WTC11 (cell line): ENCODE data around the gene RHCG. TPM values are rescaled to one million over a fixed set of nuclear protein-coding genes. Genes with fewer than 3 reads are reported as not detected.
A peak's percentile ranks its signal among the peaks of the same experiment; 100 is the strongest.

ENCODE experiments used
- ATAC-seq: fragments of 200-7000 bp; cut with Tn5 transposase; 2 replicates; pipeline ENCODE4 v1.10.0; 2021; ENCODE audit warnings: mild to moderate bottlenecking, moderate library complexity
- CTCF ChIA-PET: fragments of 300-600 bp; sonication (Branson Sonifier 250); formaldehyde crosslinking; loops from one replicate; lab custom pipeline; 2021; ENCODE audit warnings: antibody characterized with exemption; lab: Charles Lee
- POLR2A ChIA-PET: fragments of 350-600 bp; sonication (Branson Sonifier 250); formaldehyde crosslinking; loops from one replicate; lab custom pipeline; 2021; ENCODE audit warnings: antibody characterized with exemption; lab: Charles Lee
- DNase-seq: peaks from one replicate; pipeline ENCODE4 v3.0.0; 2021; ENCODE audit warnings: low spot score
- H3K27ac Mint-ChIP-seq: 2 replicates; pipeline ENCODE4 v1.8.0; 2021; ENCODE audit warnings: mixed read lengths
- H3K27me3 Mint-ChIP-seq: 2 replicates; pipeline ENCODE4 v1.8.0; 2021; ENCODE audit warnings: low read depth, mild to moderate bottlenecking, moderate library complexity, mixed read lengths
- H3K36me3 Mint-ChIP-seq: 2 replicates; pipeline ENCODE4 v1.8.0; 2021; ENCODE audit warnings: mixed read lengths
- H3K4me1 Mint-ChIP-seq: 2 replicates; pipeline ENCODE4 v1.8.0; 2022; ENCODE audit warnings: mixed read lengths
- H3K4me3 Mint-ChIP-seq: 2 replicates; pipeline ENCODE4 v1.8.0; 2021; ENCODE audit warnings: mild to moderate bottlenecking, moderate library complexity, mixed read lengths
- H3K9me3 Mint-ChIP-seq: 2 replicates; pipeline ENCODE4 v1.8.0; 2021; ENCODE audit warnings: mixed read lengths
- ATF3 ChIP-seq: sonication (generic); formaldehyde crosslinking; conservative IDR thresholded peaks from 2 replicates; pipeline ENCODE4 v1.8.1; 2022; ENCODE audit warnings: mild to moderate bottlenecking, missing genetic modification reagents
- CBFB ChIP-seq: sonication (generic); formaldehyde crosslinking; IDR thresholded peaks from 2 replicates; pipeline ENCODE4 v1.8.1; 2022; ENCODE audit warnings: mild to moderate bottlenecking, low read depth, missing genetic modification reagents
- GABPB1 ChIP-seq: sonication (generic); formaldehyde crosslinking; IDR thresholded peaks from 2 replicates; pipeline ENCODE4 v1.8.1; 2023; ENCODE audit warnings: mild to moderate bottlenecking, missing genetic modification reagents
- GRHL2 ChIP-seq: fragments of 250-450 bp; sonication (Bioruptor Pico); IDR thresholded peaks from 2 replicates; pipeline ENCODE4 v1.8.0; 2022; ENCODE audit warnings: mild to moderate bottlenecking, moderate library complexity; ENCODE audit not compliant: insufficient replicate concordance, severe bottlenecking
- GTF2I ChIP-seq: fragments of 250-450 bp; sonication (Bioruptor Pico); conservative IDR thresholded peaks from 2 replicates; pipeline ENCODE4 v1.4.0; 2021; ENCODE audit warnings: mild to moderate bottlenecking
- MYBL2 ChIP-seq: sonication (generic); formaldehyde crosslinking; IDR thresholded peaks from 2 replicates; pipeline ENCODE4 v1.8.1; 2023; ENCODE audit warnings: mild to moderate bottlenecking, moderate library complexity, missing genetic modification reagents
- NFYB ChIP-seq: sonication (generic); formaldehyde crosslinking; conservative IDR thresholded peaks from 2 replicates; pipeline ENCODE4 v1.8.0; 2022; ENCODE audit warnings: low read depth, missing genetic modification reagents
- NR3C1 ChIP-seq: sonication (generic); formaldehyde crosslinking; conservative IDR thresholded peaks from 2 replicates; pipeline ENCODE4 v1.8.1; 2023; ENCODE audit warnings: low read depth, mild to moderate bottlenecking, missing genetic modification reagents
- PREB ChIP-seq: sonication (generic); formaldehyde crosslinking; IDR thresholded peaks from 2 replicates; pipeline ENCODE4 v1.8.1; 2022; ENCODE audit warnings: mild to moderate bottlenecking, missing genetic modification reagents, moderate library complexity, borderline replicate concordance
- SMAD4 ChIP-seq: sonication (generic); formaldehyde crosslinking; IDR thresholded peaks from 2 replicates; pipeline ENCODE4 v1.8.0; 2022; ENCODE audit warnings: mild to moderate bottlenecking, missing genetic modification reagents
- SP1 ChIP-seq: sonication (generic); formaldehyde crosslinking; conservative IDR thresholded peaks from 2 replicates; pipeline ENCODE4 v1.8.1; 2022; ENCODE audit warnings: missing genetic modification reagents
- TCF7 ChIP-seq: sonication (generic); formaldehyde crosslinking; IDR thresholded peaks from 2 replicates; pipeline ENCODE4 v1.8.0; 2022; ENCODE audit warnings: mild to moderate bottlenecking, low read depth, missing genetic modification reagents, moderate library complexity
- TEAD1 ChIP-seq: sonication (generic); formaldehyde crosslinking; IDR thresholded peaks from 2 replicates; pipeline ENCODE4 v1.8.0; 2022; ENCODE audit warnings: mild to moderate bottlenecking, missing genetic modification reagents
- TEAD4 ChIP-seq: sonication (generic); formaldehyde crosslinking; IDR thresholded peaks from 2 replicates; pipeline ENCODE4 v1.8.0; 2022; ENCODE audit warnings: mild to moderate bottlenecking, missing genetic modification reagents
- USF2 ChIP-seq: sonication (generic); formaldehyde crosslinking; IDR thresholded peaks from 2 replicates; pipeline ENCODE4 v1.8.1; 2023; ENCODE audit warnings: mild to moderate bottlenecking, missing genetic modification reagents, moderate library complexity
- ZBTB21 ChIP-seq: sonication (generic); formaldehyde crosslinking; IDR thresholded peaks from 2 replicates; pipeline ENCODE4 v1.8.1; 2023; ENCODE audit warnings: mild to moderate bottlenecking, missing genetic modification reagents, borderline replicate concordance
- ZNF138 ChIP-seq: sonication (generic); formaldehyde crosslinking; conservative IDR thresholded peaks from 2 replicates; pipeline ENCODE4 v1.8.1; 2022; ENCODE audit warnings: mild to moderate bottlenecking, moderate library complexity, missing genetic modification reagents
- ZNF396 ChIP-seq: fragments of 250-450 bp; sonication (Bioruptor Pico); IDR thresholded peaks from 2 replicates; pipeline ENCODE4 v1.8.0; 2021; ENCODE audit warnings: mild to moderate bottlenecking, moderate library complexity, borderline replicate concordance
- ZNF416 ChIP-seq: fragments of 250-450 bp; sonication (Bioruptor Pico); IDR thresholded peaks from 2 replicates; pipeline ENCODE4 v1.9.0; 2021; ENCODE audit warnings: mild to moderate bottlenecking, inconsistent platforms
- total RNA-seq: library from RNA; stranded (reverse); gene quantifications from 3 replicates; pipeline ENCODE4 v1.2.3, GENCODE V29; 2021
- TF ChIP-seq, protein P1 (sequence below): fragments of 200-600 bp; IDR thresholded peaks from 2 replicates; pipeline ENCODE4 v1.8.0; 2022; ENCODE audit warnings: antibody characterized with exemption
- TF ChIP-seq, protein P2 (sequence below): sonication (generic); formaldehyde crosslinking; conservative IDR thresholded peaks from 2 replicates; pipeline ENCODE4 v1.8.1; 2023; ENCODE audit warnings: mild to moderate bottlenecking, low read depth, missing genetic modification reagents, moderate library complexity

RHCG gene
- total RNA-seq, 1 experiment from 2014 or later: 0.31 TPM

GRCh38 chr15:89463113-89463512, 33.3 kb downstream of the RHCG start:
- DNase-seq (no peak), ATAC-seq (no peak)
- H3K27ac Mint-ChIP-seq: no peak overlapping the region
- ChIA-PET CTCF (interaction anchor here (0.6 to 5.6 kb wide), 2 partner anchors 19 to 66 kb away, joined by 3 to 36 read pairs; no protein-coding TSS in a partner anchor), POLR2A (no interaction called here)
- no peak for TF ChIP-seq SMAD4 (CRISPR knock-in tag)
- TF ChIP-seq TCF7 (CRISPR knock-in tag): no peak
- TF ChIP-seq GRHL2 (CRISPR knock-in tag): no peak
- TF ChIP-seq ZNF138 (CRISPR knock-in tag): no peak
- no peak for TF ChIP-seq ZNF416 (CRISPR knock-in tag)
- TF ChIP-seq GTF2I (CRISPR knock-in tag): no peak
- no peak for TF ChIP-seq ATF3 (CRISPR knock-in tag)
- TF ChIP-seq NR3C1: no peak
- TF ChIP-seq CBFB (CRISPR knock-in tag): no peak
- no peak for TF ChIP-seq TEAD4 (CRISPR knock-in tag)
- TF ChIP-seq USF2 (CRISPR knock-in tag): no peak
- no peak for TF ChIP-seq SP1
- peaks cover 50% of the 10 kb centered on the region for H3K27me3 Mint-ChIP-seq
- H3K4me1 Mint-ChIP-seq: peaks cover 23% of the 10 kb centered on the region
- H3K36me3 Mint-ChIP-seq: no peaks in the 10 kb centered on the region
- peaks cover 8% of the 10 kb centered on the region for H3K9me3 Mint-ChIP-seq
- H3K4me3 Mint-ChIP-seq: no peak overlapping the region

- ChIA-PET POLR2A (no interaction called here), CTCF (interaction anchor here (1.3 to 5.6 kb wide), 2 partner anchors 11 to 18 kb away, joined by 6 to 36 read pairs; no protein-coding TSS in a partner anchor)
- ATAC-seq: peak; percentile 80
These were observed 34.0 kb downstream of the RHCG start for GRCh38 chr15:89462198-89462912.

GRCh38 chr15:89461386-89461785, 35.0 kb downstream of the RHCG start:
- CTCF ChIA-PET: interaction anchor here (1.3 to 5.6 kb wide), 2 partner anchors 12 to 17 kb away, joined by 6 to 36 read pairs; no protein-coding TSS in a partner anchor
- no peak for DNase-seq
- POLR2A ChIA-PET: no interaction called here
- ATAC-seq: no peak
- Mint-ChIP-seq H3K27ac (no peak overlapping the region), H3K4me1 (peaks cover 18% of the 10 kb centered on the region), H3K4me3 (no peak overlapping the region), H3K27me3 (peaks cover 66% of the 10 kb centered on the region), H3K9me3 (peaks cover 17% of the 10 kb centered on the region), H3K36me3 (peaks cover 3% of the 10 kb centered on the region; the same call in 1 of the 2 replicates)
- TF ChIP-seq, protein P1, sequence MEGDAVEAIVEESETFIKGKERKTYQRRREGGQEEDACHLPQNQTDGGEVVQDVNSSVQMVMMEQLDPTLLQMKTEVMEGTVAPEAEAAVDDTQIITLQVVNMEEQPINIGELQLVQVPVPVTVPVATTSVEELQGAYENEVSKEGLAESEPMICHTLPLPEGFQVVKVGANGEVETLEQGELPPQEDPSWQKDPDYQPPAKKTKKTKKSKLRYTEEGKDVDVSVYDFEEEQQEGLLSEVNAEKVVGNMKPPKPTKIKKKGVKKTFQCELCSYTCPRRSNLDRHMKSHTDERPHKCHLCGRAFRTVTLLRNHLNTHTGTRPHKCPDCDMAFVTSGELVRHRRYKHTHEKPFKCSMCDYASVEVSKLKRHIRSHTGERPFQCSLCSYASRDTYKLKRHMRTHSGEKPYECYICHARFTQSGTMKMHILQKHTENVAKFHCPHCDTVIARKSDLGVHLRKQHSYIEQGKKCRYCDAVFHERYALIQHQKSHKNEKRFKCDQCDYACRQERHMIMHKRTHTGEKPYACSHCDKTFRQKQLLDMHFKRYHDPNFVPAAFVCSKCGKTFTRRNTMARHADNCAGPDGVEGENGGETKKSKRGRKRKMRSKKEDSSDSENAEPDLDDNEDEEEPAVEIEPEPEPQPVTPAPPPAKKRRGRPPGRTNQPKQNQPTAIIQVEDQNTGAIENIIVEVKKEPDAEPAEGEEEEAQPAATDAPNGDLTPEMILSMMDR: no peak
- TF ChIP-seq ZNF396 (CRISPR knock-in tag) (no peak), GABPB1 (CRISPR knock-in tag) (no peak), PREB (CRISPR knock-in tag) (no peak), TEAD1 (no peak), TCF7 (CRISPR knock-in tag) (no peak), GTF2I (CRISPR knock-in tag) (no peak), SP1 (no peak), ZBTB21 (CRISPR knock-in tag) (no peak)
- TF ChIP-seq, protein P2, sequence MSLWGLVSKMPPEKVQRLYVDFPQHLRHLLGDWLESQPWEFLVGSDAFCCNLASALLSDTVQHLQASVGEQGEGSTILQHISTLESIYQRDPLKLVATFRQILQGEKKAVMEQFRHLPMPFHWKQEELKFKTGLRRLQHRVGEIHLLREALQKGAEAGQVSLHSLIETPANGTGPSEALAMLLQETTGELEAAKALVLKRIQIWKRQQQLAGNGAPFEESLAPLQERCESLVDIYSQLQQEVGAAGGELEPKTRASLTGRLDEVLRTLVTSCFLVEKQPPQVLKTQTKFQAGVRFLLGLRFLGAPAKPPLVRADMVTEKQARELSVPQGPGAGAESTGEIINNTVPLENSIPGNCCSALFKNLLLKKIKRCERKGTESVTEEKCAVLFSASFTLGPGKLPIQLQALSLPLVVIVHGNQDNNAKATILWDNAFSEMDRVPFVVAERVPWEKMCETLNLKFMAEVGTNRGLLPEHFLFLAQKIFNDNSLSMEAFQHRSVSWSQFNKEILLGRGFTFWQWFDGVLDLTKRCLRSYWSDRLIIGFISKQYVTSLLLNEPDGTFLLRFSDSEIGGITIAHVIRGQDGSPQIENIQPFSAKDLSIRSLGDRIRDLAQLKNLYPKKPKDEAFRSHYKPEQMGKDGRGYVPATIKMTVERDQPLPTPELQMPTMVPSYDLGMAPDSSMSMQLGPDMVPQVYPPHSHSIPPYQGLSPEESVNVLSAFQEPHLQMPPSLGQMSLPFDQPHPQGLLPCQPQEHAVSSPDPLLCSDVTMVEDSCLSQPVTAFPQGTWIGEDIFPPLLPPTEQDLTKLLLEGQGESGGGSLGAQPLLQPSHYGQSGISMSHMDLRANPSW (CRISPR knock-in tag): no peak

More at GRCh38 chr15:89462198-89462912, 34.0 kb downstream of the RHCG start:
- peak; percentile 28; the same call in 1 of the 2 replicates for TF ChIP-seq USF2 (CRISPR knock-in tag)
- no peak for TF ChIP-seq MYBL2 (CRISPR knock-in tag)
- peak; percentile 43 for TF ChIP-seq NFYB (CRISPR knock-in tag)
- peaks cover 8% of the 10 kb centered on the region for H3K9me3 Mint-ChIP-seq
- no peak for DNase-seq
- H3K4me1 Mint-ChIP-seq: peaks cover 18% of the 10 kb centered on the region
- H3K36me3 Mint-ChIP-seq: no peaks in the 10 kb centered on the region
- no peak overlapping the region for H3K4me3 Mint-ChIP-seq
- peaks cover 58% of the 10 kb centered on the region for H3K27me3 Mint-ChIP-seq
- no peak overlapping the region for H3K27ac Mint-ChIP-seq
